Liver (tissue), 9 donors: ENCODE results near the gene CLCN2. TPM values are rescaled to one million over a fixed set of nuclear protein-coding genes. Genes with fewer than 3 reads are reported as not detected.

Experiments
- DNase-seq: peaks from one replicate; pipeline ENCODE4 v3.0.0-alpha.2; 2017; ENCODE audit warnings: low spot score
- H3K27ac ChIP-seq, 2 donors: one replicate each; pipeline ENCODE4 v1.7.0; 2013; ENCODE audit warnings: inconsistent platforms in 2 of 2, low read length in 2 of 2, control low read depth in 1 of 2, low read depth in 1 of 2, mild to moderate bottlenecking in 1 of 2
- H3K27me3 ChIP-seq, 4 donors: one replicate each; pipeline versions ENCODE4 v1.6.1 to v1.7.0; 2013; ENCODE audit warnings: low read length in 3 of 4, inconsistent platforms in 1 of 4, mild to moderate bottlenecking in 1 of 4, moderate library complexity in 1 of 4; ENCODE audit not compliant: control insufficient read depth in 4 of 4, insufficient read depth in 4 of 4
- H3K36me3 ChIP-seq, 4 donors: one replicate each; pipeline versions ENCODE4 v1.6.1 to v1.7.0; 2013; ENCODE audit warnings: low read length in 3 of 4, mild to moderate bottlenecking in 3 of 4, low read depth in 1 of 4, moderate library complexity in 1 of 4; ENCODE audit not compliant: control insufficient read depth in 4 of 4, insufficient read depth in 3 of 4
- H3K4me1 ChIP-seq, 4 donors: one replicate each; pipeline versions ENCODE4 v1.6.1 to v1.7.0; 2013; ENCODE audit warnings: low read length in 3 of 4, mild to moderate bottlenecking in 3 of 4, moderate library complexity in 1 of 4; ENCODE audit not compliant: control insufficient read depth in 4 of 4, insufficient read depth in 4 of 4
- H3K4me3 ChIP-seq, 3 donors: one replicate each; pipeline versions ENCODE4 v1.6.1 to v1.7.0; 2013; ENCODE audit warnings: low read length in 3 of 3, control low read depth in 1 of 3, low read depth in 1 of 3, mild to moderate bottlenecking in 1 of 3
- H3K9ac ChIP-seq, 2 donors: one replicate each; pipeline ENCODE4 v1.7.0; 2013; ENCODE audit warnings: low read length in 2 of 2, mild to moderate bottlenecking in 2 of 2, moderate library complexity in 2 of 2, control low read depth in 1 of 2, low read depth in 1 of 2
- H3K9me3 ChIP-seq, 4 donors: one replicate each; pipeline versions ENCODE4 v1.6.1 to v1.7.0; 2013; ENCODE audit warnings: low read length in 3 of 4; ENCODE audit not compliant: control insufficient read depth in 4 of 4
- ATF3 ChIP-seq: IDR thresholded peaks from 2 replicates; pipeline ENCODE4 v1.6.1; 2016; ENCODE audit warnings: antibody characterized with exemption
- FOXA1 ChIP-seq: IDR thresholded peaks from 2 replicates; pipeline ENCODE4 v1.6.1; 2016; ENCODE audit warnings: antibody characterized with exemption
- FOXA2 ChIP-seq: IDR thresholded peaks from 2 replicates; pipeline ENCODE4 v1.6.1; 2016; ENCODE audit warnings: antibody characterized with exemption
- GABPA ChIP-seq, 2 donors: IDR thresholded peaks in 1 of 2; conservative IDR thresholded peaks in 1 of 2; 2 replicates each; pipeline ENCODE4 v1.6.1; 2016; ENCODE audit warnings: antibody characterized with exemption in 2 of 2, mild to moderate bottlenecking in 1 of 2, moderate library complexity in 1 of 2
- HNF4A ChIP-seq, 2 donors: conservative IDR thresholded peaks; 2 replicates each; pipeline ENCODE4 v1.6.1; 2016; ENCODE audit warnings: antibody characterized with exemption in 2 of 2, mild to moderate bottlenecking in 2 of 2
- HNF4G ChIP-seq: IDR thresholded peaks from 2 replicates; pipeline ENCODE4 v1.6.1; 2016; ENCODE audit warnings: antibody characterized with exemption
- JUND ChIP-seq, 2 donors: IDR thresholded peaks; 2 replicates each; pipeline ENCODE4 v1.6.1; 2016; ENCODE audit warnings: antibody characterized with exemption in 2 of 2
- NR2F2 ChIP-seq: IDR thresholded peaks from 2 replicates; pipeline ENCODE4 v1.6.1; 2016; ENCODE audit warnings: antibody characterized with exemption
- RXRA ChIP-seq, 2 donors: IDR thresholded peaks; 2 replicates each; pipeline ENCODE4 v1.6.1; 2017 to 2018; ENCODE audit warnings: antibody characterized with exemption in 2 of 2, mild to moderate bottlenecking in 1 of 2
- TAF1 ChIP-seq: conservative IDR thresholded peaks from 2 replicates; pipeline ENCODE4 v1.6.1; 2016; ENCODE audit warnings: antibody characterized with exemption, mild to moderate bottlenecking
- YY1 ChIP-seq: IDR thresholded peaks from 2 replicates; pipeline ENCODE4 v1.6.1; 2016; ENCODE audit warnings: antibody characterized with exemption, mild to moderate bottlenecking
- ZBTB33 ChIP-seq: IDR thresholded peaks from 2 replicates; pipeline ENCODE4 v1.6.1; 2016; ENCODE audit warnings: antibody characterized with exemption
- WGBS: extraction: QIAGEN DNeasy Blood & Tissue Kit; methylation state at CpG from one replicate; pipeline ENCODE4 v1.1.7; 2013; 5-methylcytosine and 5-hydroxymethylcytosine counted together
- polyA plus RNA-seq, 2 donors: library from polyadenylated mRNA; stranded (reverse) in 1 of 2; unstranded in 1 of 2; fragments of 200-250 nt in 1 of 2; fragments of >200 nt in 1 of 2; fragmentation: Nextera tagmentation in 1 of 2; extraction: Ambion mirVana in 1 of 2; gene quantifications; one replicate each; pipeline versions ENCODE4 v1.2.1 to v1.2.3, GENCODE V29; 2013 to 2015
- total RNA-seq, 2 donors: library from RNA; depleted of rRNA; stranded (reverse); fragments of >200 nt; gene quantifications; one replicate each; pipeline ENCODE4 v1.2.3, GENCODE V29; 2014
- TF ChIP-seq, protein P1 (sequence below): fragments of 150-350 bp; IDR thresholded peaks from 2 replicates; pipeline ENCODE4 v1.5.1; 2017; ENCODE audit warnings: improper control_type of control experiment, low read depth, low read length; ENCODE audit not compliant: missing input control
- TF ChIP-seq, protein P2 (sequence below): IDR thresholded peaks from 2 replicates; pipeline ENCODE4 v1.6.1; 2016; ENCODE audit warnings: antibody characterized with exemption
- donor health status: healthy.
- donor health status: healthy.
- donor health status: healthy.
- donor health status: healthy.
- donor health status: healthy.

Gene CLCN2
- total and polyA plus RNA-seq, 4 donors, result 1.1 to 3.9 (median 2.6) TPM

GRCh38 chr3:184349563-184350470 is 11.6 kb downstream of the CLCN2 start:
- Histone ChIP-seq H3K9me3 (no peaks in the 10 kb centered on the region), H3K4me3 (no peak overlapping the region), H3K27ac (no peak overlapping the region), H3K36me3 (peaks cover 0 to 2% (median 0%) of the 10 kb centered on the region in 4 donors), H3K4me1 (peaks cover 8 to 17% (median 14%) of the 10 kb centered on the region in 4 donors), H3K27me3 (no peaks in the 10 kb centered on the region), H3K9ac (no peak overlapping the region)
- TF ChIP-seq NR2F2 (no peak), HNF4G (no peak), JUND (IDR thresholded peaks at IDR 0.05) (no peak), FOXA2 (no peak), FOXA1 (no peak)
- TF ChIP-seq, protein P1, sequence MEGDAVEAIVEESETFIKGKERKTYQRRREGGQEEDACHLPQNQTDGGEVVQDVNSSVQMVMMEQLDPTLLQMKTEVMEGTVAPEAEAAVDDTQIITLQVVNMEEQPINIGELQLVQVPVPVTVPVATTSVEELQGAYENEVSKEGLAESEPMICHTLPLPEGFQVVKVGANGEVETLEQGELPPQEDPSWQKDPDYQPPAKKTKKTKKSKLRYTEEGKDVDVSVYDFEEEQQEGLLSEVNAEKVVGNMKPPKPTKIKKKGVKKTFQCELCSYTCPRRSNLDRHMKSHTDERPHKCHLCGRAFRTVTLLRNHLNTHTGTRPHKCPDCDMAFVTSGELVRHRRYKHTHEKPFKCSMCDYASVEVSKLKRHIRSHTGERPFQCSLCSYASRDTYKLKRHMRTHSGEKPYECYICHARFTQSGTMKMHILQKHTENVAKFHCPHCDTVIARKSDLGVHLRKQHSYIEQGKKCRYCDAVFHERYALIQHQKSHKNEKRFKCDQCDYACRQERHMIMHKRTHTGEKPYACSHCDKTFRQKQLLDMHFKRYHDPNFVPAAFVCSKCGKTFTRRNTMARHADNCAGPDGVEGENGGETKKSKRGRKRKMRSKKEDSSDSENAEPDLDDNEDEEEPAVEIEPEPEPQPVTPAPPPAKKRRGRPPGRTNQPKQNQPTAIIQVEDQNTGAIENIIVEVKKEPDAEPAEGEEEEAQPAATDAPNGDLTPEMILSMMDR, result no peak
- TF ChIP-seq, protein P2, sequence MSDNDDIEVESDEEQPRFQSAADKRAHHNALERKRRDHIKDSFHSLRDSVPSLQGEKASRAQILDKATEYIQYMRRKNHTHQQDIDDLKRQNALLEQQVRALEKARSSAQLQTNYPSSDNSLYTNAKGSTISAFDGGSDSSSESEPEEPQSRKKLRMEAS, result no peak
- 87% methylated on average over 10 of the region's 10 CpGs for WGBS
- no peak for DNase-seq

DNA sequence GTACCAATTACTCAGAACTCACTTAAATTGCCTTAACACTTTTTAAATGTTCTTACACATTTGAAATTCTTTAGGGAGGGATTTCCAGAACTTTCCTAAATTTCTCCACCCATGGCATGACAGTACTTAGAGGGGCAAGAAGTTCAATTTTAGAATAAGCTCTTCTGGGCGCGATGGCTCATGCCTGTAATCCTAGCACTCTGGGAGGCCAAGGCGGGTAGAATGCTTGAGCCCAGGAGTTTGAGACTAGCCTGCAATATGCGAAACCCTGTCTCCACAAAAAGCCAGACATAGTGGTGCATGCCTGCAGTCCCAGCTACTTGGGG is 13.4 kb downstream of the CLCN2 start:
- no peak overlapping the region for H3K4me3 ChIP-seq
- H3K9ac ChIP-seq, result no peak overlapping the region
- peaks cover 2 to 6% (median 4%) of the 10 kb centered on the region in 4 donors for H3K36me3 ChIP-seq
- no peak for DNase-seq
- no peaks in the 10 kb centered on the region for H3K9me3 ChIP-seq
- 96% methylated on average over 4 of the region's 4 CpGs for WGBS
- H3K4me1 ChIP-seq, result peaks cover 8 to 14% (median 13%) of the 10 kb centered on the region in 4 donors
- no peaks in the 10 kb centered on the region for H3K27me3 ChIP-seq
- H3K27ac ChIP-seq, result no peak overlapping the region
- TF ChIP-seq, protein P1, result no peak
- TF ChIP-seq JUND (IDR thresholded peaks at IDR 0.05) (no peak), GABPA (IDR thresholded peaks at IDR 0.05 in 1 of 2, conservative IDR thresholded peaks at IDR 0.05 in 1 of 2) (no peak), RXRA (IDR thresholded peaks at IDR 0.05) (no peak), HNF4A (conservative IDR thresholded peaks at IDR 0.05) (no peak), HNF4G (no peak), NR2F2 (no peak)

GRCh38 chr3:184347321-184348056 is 13.9 kb downstream of the CLCN2 start:
- no peak overlapping the region for H3K27ac ChIP-seq
- H3K4me1 ChIP-seq, result peaks cover 7 to 13% (median 12%) of the 10 kb centered on the region in 4 donors
- DNase-seq, result no peak
- no peaks in the 10 kb centered on the region for H3K9me3 ChIP-seq
- H3K9ac ChIP-seq, result no peak overlapping the region
- H3K36me3 ChIP-seq, result peaks cover 2 to 10% (median 5%) of the 10 kb centered on the region in 4 donors
- H3K27me3 ChIP-seq, result no peaks in the 10 kb centered on the region
- 82% methylated on average over 12 of the region's 12 CpGs for WGBS
- TF ChIP-seq TAF1 (no peak), RXRA (IDR thresholded peaks at IDR 0.05) (no peak), GABPA (IDR thresholded peaks at IDR 0.05 in 1 of 2, conservative IDR thresholded peaks at IDR 0.05 in 1 of 2) (no peak), ATF3 (no peak), HNF4A (conservative IDR thresholded peaks at IDR 0.05) (no peak), ZBTB33 (no peak), YY1 (no peak)
- no peak overlapping the region for H3K4me3 ChIP-seq
